AG10803 (cell line): Measurements from ENCODE around the gene LETM1.

Source experiments
- DNase-seq: peaks from one replicate; pipeline ENCODE4 v3.0.0; 2010; ENCODE audit warnings: low read depth
- H3K4me3 ChIP-seq: 2 replicates; pipeline ENCODE4 v1.5.1; 2011; ENCODE audit warnings: mild to moderate bottlenecking, low read length, control low read depth
- TF ChIP-seq, protein P1 (sequence below): conservative IDR thresholded peaks from 2 replicates; pipeline ENCODE4 v1.5.1; 2011; ENCODE audit warnings: mild to moderate bottlenecking, low read length, control low read depth, inconsistent platforms

LETM1 gene

DNA sequence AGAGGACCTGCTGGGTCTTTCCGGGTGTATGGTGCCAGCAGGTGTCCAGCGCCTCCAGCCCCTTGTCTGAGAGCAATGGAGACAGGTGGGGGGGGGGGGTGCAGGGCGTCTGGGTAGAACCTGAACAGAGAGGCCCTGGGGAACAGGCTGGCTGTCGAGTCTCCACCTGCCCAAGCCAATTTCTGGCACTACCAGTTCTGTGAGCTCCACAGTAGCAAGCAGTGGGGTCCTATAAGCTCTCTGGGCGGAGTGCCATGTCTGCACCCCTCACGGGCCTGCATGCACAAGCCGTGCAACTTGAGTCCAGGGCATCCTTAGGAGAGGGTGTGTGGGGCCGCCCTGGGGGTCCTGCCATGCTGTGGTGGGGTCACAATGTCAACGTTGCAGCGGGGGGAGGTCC, 72.9 kb downstream of the LETM1 start:
- no peak for DNase-seq
- TF ChIP-seq, protein P1, sequence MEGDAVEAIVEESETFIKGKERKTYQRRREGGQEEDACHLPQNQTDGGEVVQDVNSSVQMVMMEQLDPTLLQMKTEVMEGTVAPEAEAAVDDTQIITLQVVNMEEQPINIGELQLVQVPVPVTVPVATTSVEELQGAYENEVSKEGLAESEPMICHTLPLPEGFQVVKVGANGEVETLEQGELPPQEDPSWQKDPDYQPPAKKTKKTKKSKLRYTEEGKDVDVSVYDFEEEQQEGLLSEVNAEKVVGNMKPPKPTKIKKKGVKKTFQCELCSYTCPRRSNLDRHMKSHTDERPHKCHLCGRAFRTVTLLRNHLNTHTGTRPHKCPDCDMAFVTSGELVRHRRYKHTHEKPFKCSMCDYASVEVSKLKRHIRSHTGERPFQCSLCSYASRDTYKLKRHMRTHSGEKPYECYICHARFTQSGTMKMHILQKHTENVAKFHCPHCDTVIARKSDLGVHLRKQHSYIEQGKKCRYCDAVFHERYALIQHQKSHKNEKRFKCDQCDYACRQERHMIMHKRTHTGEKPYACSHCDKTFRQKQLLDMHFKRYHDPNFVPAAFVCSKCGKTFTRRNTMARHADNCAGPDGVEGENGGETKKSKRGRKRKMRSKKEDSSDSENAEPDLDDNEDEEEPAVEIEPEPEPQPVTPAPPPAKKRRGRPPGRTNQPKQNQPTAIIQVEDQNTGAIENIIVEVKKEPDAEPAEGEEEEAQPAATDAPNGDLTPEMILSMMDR, result no peak
- no peak overlapping the region for H3K4me3 ChIP-seq

DNA sequence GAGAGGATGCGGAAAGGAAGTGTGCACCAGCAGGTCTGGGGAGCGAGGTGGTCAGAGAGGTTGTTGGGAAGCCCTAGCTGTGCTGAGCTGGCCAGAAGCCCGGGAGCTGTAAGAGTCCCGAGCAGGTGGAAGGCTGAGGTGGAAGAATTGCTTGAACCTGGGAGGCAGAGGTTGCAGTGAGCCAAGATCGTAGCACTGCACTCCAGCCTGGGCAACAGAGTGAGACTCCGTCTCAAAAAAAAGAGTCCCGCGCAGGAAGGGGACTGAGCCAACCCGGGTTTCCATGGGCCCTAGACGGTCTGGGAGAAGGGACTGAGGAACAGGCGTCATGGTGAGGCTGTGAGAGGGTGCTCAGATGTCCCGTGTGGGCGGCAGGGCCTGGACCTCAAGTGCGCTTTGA, 75.5 kb downstream of the LETM1 start:
- no peak overlapping the region for H3K4me3 ChIP-seq
- TF ChIP-seq, protein P1, result no peak
- DNase-seq, result no peak

DNA sequence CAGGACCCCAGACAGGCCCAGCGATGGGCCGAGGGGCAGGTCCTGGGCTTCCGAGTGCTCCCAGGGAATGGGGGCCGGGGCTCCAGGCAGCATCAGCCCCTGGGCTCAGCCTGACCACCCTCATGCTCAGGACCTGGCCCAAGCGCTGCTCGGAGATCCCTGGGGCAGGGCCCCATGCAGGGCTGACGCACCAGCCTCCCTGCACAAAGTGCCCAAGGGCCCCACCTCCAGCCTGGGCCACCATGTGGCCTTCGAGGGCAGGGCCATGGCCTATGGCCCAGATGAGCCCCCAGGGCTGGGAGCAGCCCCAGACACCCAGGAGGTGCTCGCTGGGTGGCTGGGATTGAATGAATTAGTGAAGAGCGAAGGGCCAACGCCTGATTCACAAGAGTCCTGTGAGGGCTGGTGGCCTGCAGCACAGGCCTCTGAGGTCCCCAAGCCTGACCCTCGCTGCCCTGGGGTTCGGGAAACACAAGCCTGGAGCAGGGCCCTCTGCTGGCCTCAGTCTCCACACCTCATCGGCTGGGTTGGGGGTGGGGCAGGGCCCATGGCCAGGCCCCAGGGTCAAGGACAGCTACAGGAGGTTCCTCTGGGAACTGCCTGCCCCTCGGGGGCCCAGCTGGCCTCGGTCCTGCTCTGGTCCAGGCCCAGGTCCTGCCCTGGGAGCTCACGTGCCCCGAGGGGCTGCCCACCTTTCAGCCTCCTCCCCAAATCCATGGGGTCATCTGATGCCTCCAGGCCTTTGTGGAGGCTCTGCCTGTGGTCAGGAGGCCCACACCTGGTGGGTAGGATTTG, 76.2 kb downstream of the LETM1 start:
- no peak for DNase-seq
- H3K4me3 ChIP-seq, result no peak overlapping the region
- TF ChIP-seq, protein P1, result no peak

DNA sequence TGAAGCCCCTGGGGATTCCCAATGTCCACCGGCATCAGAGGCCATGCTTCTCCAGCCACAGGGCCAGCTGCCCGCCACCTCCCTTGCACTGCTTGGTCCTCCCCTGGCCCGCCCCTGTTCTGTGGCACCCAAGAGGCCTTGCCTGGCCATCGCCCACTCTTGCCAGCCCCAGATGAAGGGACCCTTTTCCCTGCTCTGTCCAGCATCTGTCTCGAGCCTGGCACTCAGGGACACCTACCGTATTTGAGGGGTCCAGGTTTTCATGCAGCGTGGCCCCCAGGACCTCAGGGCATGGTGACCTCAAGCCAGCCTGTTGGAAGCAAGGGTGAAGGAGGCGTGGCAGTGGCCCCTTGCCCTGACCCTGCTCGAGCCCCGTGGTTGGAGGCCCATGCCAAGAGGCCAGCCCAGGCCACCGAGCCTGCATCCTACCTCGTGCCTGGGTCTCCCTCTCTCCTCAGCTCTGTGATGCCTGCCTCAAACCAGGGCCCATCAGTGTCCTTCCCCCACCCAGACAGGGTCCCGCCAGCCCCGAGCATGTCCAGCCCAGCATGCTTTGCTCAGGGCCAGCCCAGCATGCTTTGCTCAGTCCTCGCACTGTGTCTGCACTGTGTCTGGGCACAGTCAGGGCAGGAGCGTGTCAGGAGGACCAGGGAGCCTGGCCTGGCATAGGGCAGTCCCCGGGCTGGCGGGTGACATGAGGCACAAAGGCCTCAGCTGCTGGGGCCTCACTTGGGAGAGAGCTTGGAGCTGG, 77.1 kb downstream of the LETM1 start:
- no peak for DNase-seq
- H3K4me3 ChIP-seq, result no peak overlapping the region
- TF ChIP-seq, protein P1, result no peak

DNA sequence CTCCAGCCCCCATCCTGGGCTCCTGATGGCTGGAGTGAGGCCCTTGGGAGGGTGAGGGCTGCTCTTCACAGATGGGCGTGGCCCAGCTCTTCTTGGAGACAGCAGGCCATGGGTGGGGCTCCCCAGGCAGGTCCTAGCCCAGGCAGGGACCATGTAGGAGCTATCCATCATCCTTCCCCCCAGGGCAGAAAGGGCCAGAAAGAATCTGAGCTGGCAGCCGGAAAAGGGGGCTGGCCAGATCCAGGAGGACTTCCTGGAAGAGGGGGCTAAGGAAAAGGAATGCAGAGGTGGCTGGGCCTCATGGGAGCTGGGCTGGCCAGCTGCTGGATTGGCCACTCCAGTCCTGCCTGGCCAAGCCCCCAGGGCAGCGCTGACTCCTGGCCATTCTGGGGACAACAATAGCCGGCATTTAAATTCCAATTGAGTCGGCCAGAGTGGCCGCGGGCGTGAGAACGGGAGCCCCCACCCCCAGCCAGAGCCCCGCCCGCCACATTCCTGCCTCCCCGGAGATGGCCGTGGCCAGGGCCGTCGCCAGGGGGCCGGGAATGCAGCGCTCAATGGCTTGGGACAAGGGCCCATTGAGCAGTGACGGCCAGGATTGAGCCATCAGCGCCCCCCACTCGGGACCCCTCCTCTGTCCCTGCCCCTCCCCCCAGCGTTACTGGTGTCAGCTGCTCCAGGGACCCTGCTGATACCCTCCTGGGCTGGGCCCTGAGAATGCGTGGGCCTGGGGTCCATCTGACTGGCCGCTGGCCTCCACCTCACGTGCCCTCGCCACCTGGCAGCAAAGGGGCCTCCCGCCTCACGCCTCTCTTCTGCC, 77.9 kb downstream of the LETM1 start:
- TF ChIP-seq, protein P1, result peak; percentile 13
- no peak overlapping the region for H3K4me3 ChIP-seq
- DNase-seq, result peak; percentile 27

DNA sequence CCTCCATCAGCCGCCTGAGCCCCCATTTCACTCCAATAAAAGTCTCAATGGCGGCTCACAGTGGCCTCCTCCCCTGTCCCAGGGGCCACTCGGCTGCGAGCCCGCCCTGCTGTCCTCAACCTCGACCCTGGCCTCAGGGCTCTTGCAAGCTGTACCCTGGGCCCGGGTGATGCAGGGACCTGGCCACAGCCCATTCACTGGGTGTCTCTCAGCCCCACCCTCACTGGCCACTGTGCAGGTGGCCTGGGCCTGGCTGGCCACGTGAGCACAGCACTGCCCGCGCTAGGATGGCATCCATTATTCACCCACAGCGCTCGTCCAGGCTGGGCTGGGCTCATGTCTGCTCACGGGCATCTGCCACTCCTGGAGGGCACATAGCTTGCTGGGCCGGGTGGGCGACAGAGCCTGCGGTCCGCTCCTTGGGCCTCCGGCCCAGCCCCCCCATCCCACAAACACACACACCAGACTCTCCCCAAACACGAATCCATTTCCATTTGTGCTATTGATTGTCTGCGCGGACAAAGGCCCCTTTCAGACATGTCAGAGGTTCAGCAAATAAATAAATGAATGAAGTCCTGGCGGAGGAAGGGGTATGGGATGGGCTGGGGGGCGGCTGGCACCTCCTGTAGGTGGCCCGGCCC, 79.3 kb downstream of the LETM1 start:
- H3K4me3 ChIP-seq, result no peak overlapping the region
- TF ChIP-seq, protein P1, result no peak
- no peak for DNase-seq
